Stimulated activated CD4-positive, alpha-beta T cell treated with anti-CD3 and anti-CD28 coated beads, Interleukin-4, amount 100 ng/mL, for 24 hours (primary cell): ENCODE data around the gene DUSP3.
A peak's percentile ranks its signal among the peaks of the same experiment; 100 is the strongest.

ENCODE experiments used
- DNase-seq: peaks from one replicate; pipeline ENCODE4 v3.0.0-alpha.2; 2020

Gene DUSP3

GRCh38 chr17:43722870-43723665 is 55.7 kb downstream of the DUSP3 start:
- DNase-seq, result no peak

- no peak for DNase-seq
Measured at GRCh38 chr17:43722269-43722619, 56.5 kb downstream of the DUSP3 start.

- no peak for DNase-seq
Measured at GRCh38 chr17:43721537-43722268, 57.1 kb downstream of the DUSP3 start.

- peak; percentile 75 for DNase-seq
Measured at GRCh38 chr17:43720311-43721060, 58.3 kb downstream of the DUSP3 start.

GRCh38 chr17:43719578-43719977 is 59.2 kb downstream of the DUSP3 start:
- no peak for DNase-seq

GRCh38 chr17:43718544-43718943 is 60.2 kb downstream of the DUSP3 start:
- DNase-seq, result no peak

- DNase-seq, result no peak
Measured at GRCh38 chr17:43717913-43718312, 60.9 kb downstream of the DUSP3 start.
